ENCODE results near the gene PRKCE. TPM values are rescaled to one million over a fixed set of nuclear protein-coding genes. Genes with fewer than 3 reads are reported as not detected.

Gene PRKCE
- total RNA-seq, 1 donor from 2014 or later, result 30.5 TPM

DNA sequence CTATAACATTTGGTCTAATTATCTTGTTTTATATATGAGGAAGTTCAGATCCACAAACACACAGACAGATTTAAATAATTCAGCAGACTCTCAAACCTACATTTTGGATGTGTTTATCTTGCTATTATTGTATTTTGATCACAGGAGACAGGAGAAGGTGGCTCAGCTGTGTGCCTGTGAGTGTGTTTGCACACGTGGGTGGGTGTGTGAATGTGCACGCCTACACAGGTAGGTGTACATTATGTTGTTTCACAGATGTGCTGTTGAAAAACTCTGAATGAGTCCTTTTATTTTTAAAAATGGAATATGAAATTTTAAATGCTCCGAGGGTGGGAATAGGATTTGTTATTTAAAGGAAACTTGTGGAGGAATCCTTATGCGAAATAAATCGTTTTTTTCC lies 183.4 kb downstream of the PRKCE start:
- intact Hi-C loops (cut with DNase I), result no loop called here
- no peak for DNase-seq (ENCODE audit: low spot score)
- ATAC-seq, result no peak

DNA sequence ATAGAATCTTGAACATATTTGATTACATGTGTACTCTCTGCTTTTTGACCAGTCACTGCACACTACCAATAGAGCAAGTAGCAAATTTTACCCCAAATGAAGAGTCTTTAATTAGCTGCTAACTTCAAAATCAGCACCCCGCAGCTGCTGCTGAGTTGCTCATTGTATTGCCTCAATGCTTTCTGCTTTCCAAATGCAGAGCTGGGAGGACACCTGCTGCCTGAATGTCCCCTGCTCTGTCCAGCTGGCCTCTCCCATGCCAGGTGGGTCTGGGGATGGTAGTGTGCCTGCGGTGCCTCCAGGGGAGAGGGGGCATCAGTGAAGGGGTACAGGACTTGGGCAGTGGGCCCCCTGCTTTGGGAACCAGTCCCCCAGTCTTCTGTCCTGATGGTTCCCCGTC lies 184.8 kb downstream of the PRKCE start:
- DNase-seq (ENCODE audit: low spot score) (no peak), ATAC-seq (no peak)
- intact Hi-C loops (cut with DNase I), result no loop called here

DNA sequence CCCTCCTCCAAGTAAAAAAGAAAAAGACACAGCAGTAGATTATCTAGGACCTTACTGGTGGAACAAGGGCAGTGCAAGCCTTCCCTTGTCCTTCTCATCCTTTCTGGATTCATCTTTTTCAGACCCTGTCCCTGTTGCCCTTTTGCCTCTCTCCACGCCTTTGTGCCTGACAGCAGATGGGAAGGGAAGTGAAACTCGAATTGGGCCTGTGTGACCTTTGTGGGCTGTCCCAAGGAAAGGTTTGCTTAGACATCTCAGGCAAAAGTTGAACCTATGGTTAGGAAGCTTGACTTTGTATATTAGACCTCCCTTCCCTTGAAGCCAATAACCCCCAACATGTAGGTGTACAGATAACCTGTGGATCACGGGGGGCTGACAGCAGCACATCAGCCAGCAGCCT lies 185.3 kb downstream of the PRKCE start:
- DNase-seq (ENCODE audit: low spot score), result no peak
- ATAC-seq, result no peak
- intact Hi-C loops (cut with DNase I), result no loop called here

DNA sequence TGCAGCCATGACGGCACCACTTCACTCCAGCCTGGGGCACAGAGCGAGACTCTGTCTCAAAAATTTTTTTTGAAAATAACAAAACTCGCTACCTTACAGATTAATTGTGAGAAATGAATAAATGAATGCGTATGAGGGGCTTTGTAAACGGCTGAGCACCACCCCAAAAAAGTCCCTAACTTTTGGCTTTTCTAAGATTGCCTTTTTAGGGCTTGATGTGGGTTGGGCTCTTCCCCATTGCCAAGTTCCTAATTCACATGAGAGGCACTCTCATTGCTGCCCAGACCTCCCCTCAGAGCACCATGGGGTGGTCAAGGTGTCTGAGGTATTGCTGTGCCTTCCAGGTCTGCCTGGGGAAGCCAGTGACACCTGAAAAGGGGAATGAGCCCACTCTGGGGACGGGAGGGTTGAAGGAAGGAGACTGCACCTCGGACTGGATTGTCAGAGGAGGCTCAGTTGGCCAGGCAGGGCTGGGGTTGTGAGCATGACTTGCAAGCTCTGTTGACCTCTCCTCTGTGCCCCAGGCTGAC lies 186.4 kb downstream of the PRKCE start:
- ATAC-seq (no peak), DNase-seq (ENCODE audit: low spot score) (no peak)
- intact Hi-C loops (cut with DNase I), result no loop called here

DNA sequence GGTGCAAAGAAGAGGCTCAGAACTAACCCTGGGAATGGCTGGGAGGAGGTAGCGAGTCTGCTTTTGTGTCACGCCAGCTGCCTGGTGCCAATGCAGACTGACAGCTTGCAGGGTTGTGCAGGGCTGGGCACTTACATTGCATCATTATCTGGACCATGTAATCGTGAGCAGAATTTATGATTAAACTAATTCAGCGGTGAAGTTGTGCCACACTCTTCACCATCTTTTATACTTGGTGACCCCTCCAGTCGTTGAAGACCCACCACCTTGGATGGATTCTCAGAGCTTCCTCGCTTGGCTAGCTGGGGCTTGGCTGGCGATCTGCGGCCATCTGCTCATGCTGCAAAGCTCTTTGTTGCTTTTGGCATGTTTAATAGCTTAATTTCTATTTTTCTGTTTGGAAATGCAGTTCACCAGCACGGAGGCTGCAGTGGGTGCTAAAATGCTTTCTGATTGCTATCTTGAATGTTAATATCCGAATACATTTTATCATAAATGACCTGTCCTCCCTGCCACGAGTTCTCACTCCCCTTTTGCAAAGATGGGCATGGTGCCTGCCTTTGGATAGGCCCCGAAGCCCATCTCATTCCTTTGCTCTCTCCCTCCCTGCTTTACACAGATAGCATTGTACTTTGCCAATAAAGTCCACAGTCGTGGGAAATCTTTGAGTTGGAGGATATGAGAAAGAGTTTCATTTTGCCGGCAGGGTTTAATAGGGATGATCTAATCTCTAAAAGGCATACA lies 188.2 kb downstream of the PRKCE start:
- DNase-seq (ENCODE audit: low spot score), result no peak
- intact Hi-C loops (cut with DNase I), result no loop called here
- peak; percentile 74 for ATAC-seq

DNA sequence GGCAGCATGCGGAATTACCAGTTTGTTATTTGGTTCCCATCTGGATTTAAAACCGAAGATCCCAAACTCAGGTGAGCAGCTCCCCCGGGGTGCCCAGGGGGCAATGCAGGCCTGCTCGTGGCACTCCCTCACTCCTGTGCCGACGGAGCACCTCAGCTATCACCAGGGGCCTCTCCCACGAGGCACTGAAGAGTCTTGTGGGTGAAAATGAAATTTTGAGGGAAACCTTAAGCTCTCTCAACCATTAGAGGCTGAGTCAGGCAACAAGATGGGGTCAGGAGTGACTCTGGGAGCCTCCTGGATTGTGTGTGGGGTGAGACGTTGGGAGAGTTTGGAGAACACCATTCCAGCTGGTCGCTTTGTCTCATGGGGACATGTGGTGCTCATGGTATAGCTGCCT lies 189.0 kb downstream of the PRKCE start:
- intact Hi-C loops (cut with DNase I), result no loop called here
- DNase-seq (ENCODE audit: low spot score), result no peak
- ATAC-seq, result no peak

DNA sequence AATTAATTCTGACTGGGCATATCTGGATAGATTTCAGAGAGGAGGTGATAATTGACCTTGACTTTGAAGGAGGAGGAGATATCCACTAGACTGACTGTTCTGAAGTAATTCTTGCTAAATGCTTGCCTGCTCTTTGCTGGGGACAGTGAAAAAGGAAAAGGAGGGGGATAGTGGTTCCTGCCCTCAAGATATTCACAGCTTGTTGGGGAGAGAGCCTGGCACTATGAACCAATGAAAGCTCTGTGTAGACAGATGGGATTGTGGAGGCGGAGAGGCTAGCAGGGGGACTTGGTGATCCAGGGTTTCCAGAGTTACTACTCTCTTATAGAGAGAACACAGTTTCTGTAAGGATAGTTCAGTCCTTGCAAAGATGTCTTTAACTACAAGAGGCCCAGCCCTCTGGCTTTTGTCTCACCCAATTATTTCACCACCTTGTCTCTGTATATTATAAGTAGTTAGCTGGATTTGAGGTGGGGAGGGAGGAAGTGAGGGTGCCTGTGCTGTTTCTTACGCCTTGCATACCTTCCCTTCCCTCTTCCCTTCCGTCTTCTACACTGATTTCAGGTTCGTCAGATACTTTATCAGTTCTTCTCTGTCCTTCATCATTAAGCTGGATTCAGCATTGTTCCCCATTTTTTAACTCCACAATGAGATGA lies 190.4 kb downstream of the PRKCE start:
- ATAC-seq, result no peak
- no peak for DNase-seq (ENCODE audit: low spot score)
- intact Hi-C loops (cut with DNase I), result no loop called here

DNA sequence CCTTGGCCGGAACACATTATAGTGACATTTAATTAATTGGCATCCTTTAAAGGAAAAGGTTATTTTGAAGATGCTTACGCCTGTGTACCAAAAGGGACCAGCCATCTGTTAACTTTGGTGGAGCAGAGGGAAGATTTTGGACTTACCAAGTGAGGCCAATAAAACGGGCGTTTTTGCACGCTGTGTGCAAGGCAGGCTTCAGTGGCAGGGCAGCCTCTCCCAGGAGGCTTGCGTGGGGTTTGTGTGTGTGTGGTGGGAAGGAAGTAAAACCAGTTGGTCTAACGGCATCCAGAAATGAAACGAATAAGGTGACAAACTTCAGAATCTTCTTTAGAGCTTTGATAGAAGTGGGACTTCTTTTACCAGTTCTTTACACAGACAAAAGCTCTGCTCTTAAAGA lies 191.7 kb downstream of the PRKCE start:
- intact Hi-C loops (cut with DNase I), result no loop called here
- ATAC-seq (no peak), DNase-seq (ENCODE audit: low spot score) (no peak)

DNA sequence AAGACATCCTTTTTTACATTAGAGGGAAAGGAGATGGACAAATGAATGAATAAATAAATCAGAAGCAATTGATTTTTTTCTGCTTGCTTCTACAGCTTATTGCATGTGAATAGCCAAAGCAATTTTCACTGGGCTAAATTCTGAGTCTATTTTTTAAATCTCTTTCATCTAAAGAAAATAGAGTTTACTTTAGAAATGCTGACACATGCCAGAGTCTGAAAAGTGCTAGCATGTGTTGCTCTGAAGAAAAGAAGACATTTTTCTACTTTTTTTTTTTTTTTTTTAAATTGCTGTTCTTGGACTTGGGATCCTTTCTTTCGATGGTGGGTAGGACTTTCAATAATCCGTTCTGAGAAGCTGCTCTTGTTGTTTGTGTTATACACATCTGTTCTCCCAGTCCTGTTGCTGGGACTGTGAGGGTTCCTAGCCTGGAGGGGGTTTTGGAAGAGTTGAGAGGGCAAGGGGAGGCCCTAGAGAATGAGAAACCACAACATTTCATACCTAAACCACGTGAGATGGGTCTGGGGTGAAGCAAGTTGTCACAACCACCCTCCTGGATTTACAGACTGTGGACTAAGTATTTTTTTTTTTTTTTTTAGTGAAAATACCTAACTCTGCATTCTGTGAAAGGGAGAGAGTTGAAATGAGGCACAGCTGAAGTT lies 193.5 kb downstream of the PRKCE start:
- DNase-seq (ENCODE audit: low spot score) (no peak), ATAC-seq (peak; percentile 15)
- intact Hi-C loops (cut with DNase I), result no loop called here

DNA sequence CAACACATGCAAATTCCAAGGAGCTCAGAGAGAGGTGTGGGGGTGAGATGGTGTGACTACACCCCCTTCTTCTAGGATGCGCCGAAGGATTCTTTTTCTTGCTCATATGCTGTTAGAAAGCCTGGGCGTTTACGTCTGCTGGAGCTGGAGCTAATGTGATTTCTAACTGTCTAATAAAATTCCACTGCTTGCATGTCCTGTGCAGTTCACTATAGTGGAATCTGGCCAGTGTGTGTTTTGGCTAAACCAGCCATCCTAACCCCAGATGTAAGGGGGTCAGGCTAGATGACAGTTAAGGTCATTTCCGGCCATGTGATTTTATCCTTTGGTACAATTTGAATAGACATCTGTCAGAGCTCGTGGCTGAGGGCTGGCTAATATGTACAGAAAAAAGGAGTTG lies 194.1 kb downstream of the PRKCE start:
- no peak for DNase-seq (ENCODE audit: low spot score)
- intact Hi-C loops (cut with DNase I), result no loop called here
- ATAC-seq, result peak; percentile 43

DNA sequence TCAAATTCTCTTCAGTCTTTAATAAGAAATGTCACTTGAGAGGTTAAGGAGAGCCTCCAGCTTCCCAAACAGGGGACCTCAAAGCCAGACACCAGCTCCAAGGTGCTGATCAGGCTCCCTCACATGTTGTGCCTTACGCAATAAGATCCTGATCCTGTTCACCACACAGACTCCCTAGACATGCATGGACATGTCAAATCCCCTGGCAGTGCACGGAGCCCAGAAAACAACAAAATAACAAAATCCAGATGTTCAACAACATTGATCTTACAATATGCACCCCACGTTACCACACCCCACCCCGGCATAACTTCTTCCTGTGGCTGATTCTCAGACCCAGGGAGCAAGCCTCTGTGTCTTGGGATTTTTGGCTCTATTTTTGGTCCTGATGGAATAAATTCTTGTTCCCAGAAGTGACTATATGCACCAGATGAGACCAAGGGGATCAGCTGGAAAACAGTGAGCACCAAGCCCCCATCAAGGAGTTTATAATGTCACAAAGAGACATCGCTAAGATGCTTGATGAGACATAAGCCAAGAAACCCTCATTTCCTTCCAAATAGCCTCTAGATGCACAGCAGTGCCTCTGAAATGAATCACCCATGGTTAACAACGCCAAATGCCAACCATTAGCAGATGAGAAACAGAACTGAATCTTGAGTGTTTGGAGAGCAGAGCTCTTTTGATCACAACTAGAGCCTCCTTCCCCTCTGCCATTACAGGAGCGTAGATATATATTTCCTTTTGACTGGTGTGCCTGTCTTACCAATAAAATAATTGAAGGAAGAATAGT lies 198.2 kb downstream of the PRKCE start:
- DNase-seq (ENCODE audit: low spot score) (no peak), ATAC-seq (no peak)
- intact Hi-C loops (cut with DNase I), result no loop called here

DNA sequence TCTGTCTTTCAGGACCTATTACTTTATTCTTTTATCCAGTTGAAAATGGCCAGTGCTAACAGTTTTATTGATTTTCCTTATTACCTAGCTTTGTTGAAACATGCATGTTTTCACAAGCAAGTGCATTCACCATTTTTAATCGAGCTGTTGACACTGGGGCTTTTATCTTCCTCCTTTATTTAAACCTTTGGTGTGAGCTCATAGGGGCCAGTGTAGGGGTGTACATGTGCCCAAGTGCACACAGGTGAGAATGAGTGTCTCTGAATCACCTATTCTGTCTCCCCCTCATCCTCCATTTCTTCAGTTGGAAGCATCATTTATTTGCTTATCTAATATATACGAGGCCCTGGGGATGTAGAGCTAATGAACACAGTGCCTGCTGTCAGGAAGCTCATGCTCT lies 199.1 kb downstream of the PRKCE start:
- intact Hi-C loops (cut with DNase I), result no loop called here
- ATAC-seq, result no peak

DNA sequence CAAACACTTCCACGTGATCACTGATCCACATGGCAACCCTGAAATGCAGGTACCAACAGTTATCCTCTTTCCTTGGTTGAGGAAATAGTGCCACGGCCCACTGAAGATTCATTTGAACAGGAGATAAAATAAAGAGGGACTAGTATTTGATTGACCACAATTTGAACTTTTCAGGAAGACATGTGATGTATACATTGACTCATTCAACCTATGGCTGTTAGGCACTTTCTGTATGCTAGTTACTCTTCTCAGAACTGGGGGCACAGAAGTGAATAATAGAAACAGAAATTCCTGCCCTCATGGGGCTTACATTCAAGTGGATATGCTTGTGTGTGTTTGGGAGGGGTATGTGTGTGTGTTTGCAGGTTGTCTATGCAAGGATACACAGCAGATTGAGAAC lies 199.6 kb downstream of the PRKCE start:
- intact Hi-C loops (cut with DNase I), result no loop called here
- DNase-seq (ENCODE audit: low spot score), result no peak
- ATAC-seq, result no peak

More for the DNA sequence above, 199.1 kb downstream of the PRKCE start:
- DNase-seq (ENCODE audit: low spot score), result no peak

DNA sequence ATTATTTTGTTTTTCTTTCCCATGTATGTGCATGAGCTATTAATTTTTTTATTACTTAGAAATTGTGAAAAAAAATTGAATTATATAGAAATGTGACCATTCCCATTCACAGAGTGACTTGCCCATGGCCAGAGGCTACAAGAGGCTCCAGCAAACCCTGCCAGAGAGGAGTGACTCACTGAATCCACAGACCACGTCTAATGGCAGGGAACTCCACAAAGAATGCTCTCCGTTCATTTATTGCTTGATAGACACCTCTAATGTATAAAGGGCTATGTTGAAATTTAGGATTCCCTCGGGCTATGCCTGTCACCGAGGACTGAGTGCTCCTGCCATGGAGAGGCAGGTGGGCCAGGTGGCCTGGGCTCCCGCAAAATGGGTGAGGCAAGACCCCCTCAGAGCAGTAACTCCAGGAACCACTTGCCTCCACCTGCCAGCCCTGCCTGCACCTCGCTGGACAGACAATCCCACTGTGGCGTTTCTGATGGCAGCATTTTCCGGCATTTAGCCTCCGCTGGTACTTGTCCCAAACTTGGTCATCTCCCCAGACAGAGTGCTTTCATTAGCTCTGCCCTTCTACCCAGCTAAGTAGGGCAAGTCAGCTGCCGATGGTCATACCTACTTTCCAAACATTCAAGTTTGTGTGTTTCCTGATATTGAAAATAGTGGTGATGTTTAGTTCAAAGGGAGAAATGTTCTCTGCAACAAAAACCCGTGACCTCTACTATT lies 200.3 kb downstream of the PRKCE start:
- DNase-seq (ENCODE audit: low spot score) (no peak), ATAC-seq (no peak)
- intact Hi-C loops (cut with DNase I), result no loop called here

DNA sequence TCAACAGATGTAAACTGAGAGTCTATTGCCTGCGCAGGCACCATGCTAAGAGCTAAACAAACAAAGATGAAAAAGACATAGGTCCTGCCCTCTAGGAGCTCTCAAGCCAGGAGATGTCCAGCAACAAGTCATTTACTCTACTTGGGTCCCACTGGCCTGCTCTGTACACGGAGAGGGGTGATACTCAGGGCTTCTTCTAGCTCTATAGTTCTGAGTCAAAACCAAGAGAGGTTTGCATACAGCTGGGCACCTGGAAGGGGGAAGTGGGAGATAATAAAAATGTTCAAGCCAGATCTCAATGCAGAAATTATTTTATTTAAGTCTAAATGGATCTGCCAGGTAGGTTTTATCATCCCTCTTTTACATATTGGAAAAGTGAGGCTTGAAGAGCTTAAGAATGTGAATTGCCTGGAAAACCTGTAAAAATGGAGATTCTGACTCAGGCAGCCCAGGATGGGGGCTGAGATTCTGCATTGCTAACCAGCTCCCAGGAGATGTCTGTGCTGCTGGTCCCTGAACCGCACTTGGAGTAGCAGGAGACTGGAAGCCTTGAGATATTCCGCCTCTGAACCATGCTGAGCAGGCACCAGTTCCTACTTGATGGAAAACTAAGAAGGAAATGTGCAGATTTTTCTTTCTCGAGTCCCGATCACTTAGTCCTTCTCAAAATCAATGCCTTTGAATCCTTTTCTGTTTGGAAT lies 201.1 kb downstream of the PRKCE start:
- intact Hi-C loops (cut with DNase I), result no loop called here
- no peak for ATAC-seq

DNA sequence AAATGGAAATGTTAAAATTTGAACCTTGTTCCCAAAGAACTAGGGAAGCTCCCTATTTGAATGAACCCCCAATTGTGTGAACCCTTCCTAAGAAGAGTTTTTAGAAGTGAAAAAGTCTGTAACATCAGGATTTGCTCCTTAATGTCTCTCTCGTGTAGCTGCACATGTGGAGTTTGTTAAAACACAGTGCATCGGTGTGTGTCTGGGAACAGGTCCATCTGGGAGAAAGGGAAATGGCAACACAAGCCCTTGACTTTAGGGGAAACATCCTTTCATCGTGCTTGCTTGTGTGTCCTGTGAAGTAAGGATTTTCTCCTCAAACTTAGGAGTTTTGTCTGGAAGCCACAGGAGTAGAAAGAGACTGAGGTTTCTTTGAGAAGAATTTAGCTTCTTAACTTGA lies 203.9 kb downstream of the PRKCE start:
- intact Hi-C loops (cut with DNase I), result no loop called here
- ATAC-seq (peak; percentile 53), DNase-seq (ENCODE audit: low spot score) (no peak)

More for the DNA sequence above, 201.1 kb downstream of the PRKCE start:
- DNase-seq (ENCODE audit: low spot score), result no peak

DNA sequence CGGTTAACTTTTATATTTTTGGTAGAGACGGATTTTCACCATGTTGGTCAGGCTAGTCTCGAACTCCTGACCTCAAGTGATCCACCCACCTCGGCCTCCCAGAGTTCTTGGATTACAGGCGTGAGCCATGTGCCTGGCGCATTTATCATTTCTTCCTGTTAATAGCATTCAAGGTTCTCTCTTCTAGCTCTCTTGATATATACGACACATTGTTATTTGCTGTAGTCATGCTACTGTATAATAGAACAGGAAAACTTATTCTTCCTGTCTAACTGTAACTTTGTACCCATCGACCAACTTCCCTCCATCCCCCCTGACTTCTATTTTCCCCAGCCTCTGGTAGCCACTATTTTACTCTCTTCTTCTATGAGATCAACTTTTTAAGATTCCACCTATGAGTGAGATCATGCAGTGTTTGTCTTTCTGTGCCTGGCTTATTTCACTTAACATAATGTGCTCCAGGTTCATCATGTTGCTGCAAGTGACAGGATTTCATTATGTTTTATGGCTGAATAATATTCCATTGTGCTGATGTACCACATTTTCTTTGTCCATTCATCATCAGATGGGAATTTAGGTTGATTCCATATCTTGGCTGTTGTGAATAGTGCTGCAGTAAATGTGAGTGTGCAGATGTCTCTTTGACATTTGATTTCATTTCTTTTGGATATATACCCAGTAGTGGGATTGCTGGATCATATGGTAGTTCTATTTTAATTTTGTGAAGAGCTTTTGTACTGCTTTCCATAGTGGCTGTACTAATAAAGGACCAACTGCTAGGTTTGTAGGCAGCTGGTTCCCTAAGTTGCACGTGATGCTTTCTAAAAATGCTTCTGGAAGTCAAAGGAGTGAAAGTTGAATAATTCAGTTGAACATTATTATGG lies 205.2 kb downstream of the PRKCE start:
- DNase-seq (ENCODE audit: low spot score), result no peak
- intact Hi-C loops (cut with DNase I), result no loop called here
- ATAC-seq, result no peak

All from sciatic nerve (tissue), 2 donors.